HG03575 (cell line): Measurements from ENCODE around the gene SMCO3.
"Not testable (repeated sequence)": the region's sequence is repeated elsewhere in the genome, so short reads cannot be mapped to it uniquely, and the experiment has no call there.

Experiments used
- ATAC-seq: cut with Tn5 transposase; IDR thresholded peaks from one replicate; pipeline ENCODE4 v1.9.1; 2021; ENCODE audit not compliant: unreplicated experiment, insufficient number of reproducible peaks, low FRiP score; ENCODE audit errors: extremely low read depth

The SMCO3 gene

DNA sequence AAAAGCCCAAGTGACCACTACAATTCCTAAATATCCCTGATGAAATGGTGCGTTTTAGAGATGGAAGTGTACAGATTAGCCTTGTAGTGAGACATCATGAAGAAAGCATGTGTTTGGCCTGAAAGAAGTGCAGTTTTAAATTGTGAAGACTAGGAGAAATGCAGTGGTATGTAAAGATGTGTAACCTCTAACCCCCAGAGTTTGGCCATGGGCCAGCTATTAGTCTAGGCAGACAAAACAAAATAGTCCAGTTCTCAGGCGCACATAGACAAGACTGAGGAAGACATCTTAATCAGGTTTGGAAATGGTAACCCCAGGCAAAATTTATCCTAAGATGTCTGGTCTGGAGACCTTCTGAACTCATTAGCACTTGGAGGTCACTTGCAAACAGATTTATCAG lies 34.1 kb downstream of the SMCO3 start:
- no peak for ATAC-seq

- no peak for ATAC-seq
Observed at GRCh38 chr12:14777271-14777670, 36.7 kb downstream of the SMCO3 start.

GRCh38 chr12:14776236-14776961 lies 37.6 kb downstream of the SMCO3 start:
- no peak for ATAC-seq

DNA sequence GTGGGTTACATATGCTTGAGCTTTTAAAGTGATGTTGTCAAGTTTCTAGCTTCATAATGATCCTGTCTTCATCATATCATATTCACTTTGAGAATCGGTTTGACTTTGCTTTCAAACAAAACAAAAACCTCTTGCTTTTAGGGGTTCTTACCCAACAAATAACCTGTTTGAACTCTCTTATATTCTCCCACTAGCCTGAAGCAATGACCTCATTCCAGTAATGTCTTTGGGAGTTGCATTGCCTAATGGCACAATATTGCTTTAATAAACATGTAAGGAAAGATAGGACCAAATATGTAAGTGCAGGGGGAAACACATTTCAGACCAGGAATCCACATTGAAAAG lies 38.4 kb downstream of the SMCO3 start:
- ATAC-seq, result no peak

- no peak for ATAC-seq
Observed at GRCh38 chr12:14774906-14775635, 38.9 kb downstream of the SMCO3 start.

GRCh38 chr12:14774074-14774905 lies 39.7 kb downstream of the SMCO3 start:
- ATAC-seq, result peak; percentile 41

DNA sequence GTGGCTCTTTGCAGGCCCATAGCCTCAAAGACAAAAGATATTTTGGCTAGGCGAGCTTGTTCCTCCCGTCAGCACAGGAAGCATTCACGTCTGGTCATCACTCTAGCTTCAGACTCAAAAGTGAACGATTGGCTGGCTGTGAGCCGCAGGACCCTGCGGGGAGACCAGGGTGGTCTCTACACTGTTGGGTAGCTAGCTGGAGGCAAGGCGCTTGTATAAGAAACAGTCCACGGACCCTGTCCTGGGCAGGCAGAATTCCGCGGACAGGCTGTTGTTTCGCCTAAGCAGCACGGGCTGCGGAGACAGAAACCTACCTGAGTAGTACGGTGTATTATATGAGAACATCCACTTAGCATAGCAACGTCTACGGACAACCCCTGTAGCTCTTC lies 40.3 kb downstream of the SMCO3 start:
- ATAC-seq, result peak; percentile 2

DNA sequence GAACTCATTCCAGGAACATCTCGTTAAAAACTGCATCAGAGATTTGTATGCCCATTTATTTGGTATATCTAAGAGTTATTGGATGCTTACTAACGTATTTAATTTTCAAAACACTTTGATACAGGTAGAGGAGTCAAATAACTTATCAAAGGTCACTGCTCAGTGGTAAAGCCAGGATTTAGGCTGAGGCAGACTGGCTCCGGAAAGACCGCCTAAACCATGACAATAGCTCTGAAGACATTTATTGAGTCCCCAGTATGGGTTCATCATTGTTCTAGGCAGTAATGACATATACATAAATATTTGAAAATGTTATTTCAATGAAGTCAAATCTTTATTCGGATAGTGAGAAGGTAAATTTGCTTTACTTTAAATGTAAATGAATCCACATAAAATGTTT lies 41.0 kb downstream of the SMCO3 start:
- no peak for ATAC-seq

- no peak for ATAC-seq
Observed at GRCh38 chr12:14771651-14772137, 42.3 kb downstream of the SMCO3 start.

- peak; percentile 20 for ATAC-seq
Observed at GRCh38 chr12:14770496-14771461, 43.2 kb downstream of the SMCO3 start.

DNA sequence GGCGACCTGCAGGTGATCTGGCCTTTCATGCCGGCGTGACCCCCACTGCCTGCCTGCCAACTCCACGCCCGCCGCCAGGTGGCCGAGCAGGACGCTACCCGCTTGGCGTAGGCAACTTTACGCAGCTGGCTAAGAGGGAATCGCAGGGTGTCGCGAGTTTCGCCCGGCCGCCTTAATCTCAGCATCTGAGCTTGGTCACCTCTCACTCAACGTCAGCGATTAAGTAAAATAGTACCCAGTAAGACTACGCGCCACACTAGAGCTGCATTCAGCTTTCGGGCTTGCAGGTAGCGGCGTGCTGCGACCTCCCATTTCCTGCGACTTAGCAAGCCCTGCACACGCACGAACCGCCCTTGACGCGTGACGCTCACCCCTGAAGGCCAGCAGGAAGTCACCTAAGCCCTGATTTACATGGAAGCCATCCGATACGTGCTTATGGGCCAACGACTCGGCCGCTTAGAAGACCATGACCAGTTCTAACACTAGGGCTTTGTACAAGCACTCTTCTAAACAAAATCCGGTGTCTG lies 44.0 kb downstream of the SMCO3 start:
- ATAC-seq, result peak; percentile 21

DNA sequence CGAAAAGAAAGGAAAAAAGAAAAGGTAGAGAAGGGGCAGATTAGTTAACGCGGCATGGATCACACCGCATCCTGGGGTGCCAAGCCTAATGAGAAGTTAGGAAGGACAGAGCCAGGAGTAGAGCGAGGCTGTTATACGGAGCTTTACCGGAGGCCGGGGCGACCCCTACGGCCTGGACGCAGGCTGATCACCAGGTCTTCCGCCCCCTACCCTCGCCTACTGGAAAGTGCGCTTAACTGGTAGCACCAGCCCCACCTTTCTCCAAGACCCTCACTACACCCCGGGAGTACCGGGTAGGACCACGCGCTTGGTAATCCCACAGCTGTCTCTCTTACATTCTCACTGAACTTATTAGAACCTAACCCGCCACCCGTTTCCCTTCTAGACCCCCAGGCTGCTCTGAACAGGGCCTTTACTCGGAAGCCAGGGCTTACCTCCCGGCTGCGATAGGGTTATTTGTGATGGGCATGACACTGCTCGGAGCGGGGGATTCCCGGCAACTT lies 44.5 kb downstream of the SMCO3 start:
- no peak for ATAC-seq

- no peak for ATAC-seq
Observed at GRCh38 chr12:14768823-14769405, 45.1 kb downstream of the SMCO3 start.

DNA sequence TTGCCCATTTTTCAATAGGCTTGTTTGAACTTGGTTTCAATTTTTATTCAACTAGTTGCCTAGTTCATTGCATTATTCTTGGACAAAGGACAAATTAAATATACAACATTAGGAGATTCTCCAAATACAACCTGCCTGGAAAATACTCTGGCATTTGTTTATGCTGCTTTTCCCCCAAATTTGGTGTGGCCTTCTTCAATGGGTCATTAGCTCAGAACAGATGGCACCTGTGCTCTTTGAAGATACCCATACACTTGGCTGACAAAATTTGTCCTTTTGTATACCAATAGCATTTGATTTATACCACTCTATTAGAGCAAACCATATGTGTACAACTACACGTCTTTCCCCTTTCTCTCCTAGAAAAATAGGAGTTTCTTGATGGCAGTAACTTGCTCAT lies 46.4 kb downstream of the SMCO3 start:
- no peak for ATAC-seq

DNA sequence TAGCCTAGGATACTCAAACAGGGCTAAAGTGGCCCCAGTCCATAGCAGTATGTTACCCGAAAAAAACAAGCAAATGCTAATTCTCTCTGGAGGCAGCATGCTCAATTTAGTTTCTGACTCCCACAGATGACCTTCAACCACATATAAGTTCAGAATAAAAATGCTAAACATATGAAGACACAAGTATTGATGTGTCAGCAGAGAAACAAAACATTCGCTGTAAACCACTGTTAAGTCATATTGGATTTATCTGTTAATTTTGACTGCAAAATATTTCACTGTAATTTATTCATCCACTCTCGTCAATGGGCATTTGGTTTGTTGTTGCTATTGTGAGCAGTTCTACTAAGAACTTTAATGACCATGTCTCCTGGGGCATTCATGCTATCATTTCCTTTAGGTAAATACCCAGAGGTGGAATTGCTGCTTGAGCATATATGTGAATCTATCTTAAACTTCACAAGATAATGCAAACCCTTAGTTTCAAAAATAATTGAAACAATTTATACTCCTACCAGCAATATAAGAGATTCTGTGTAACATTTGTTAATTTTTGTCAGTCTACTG lies 47.2 kb downstream of the SMCO3 start:
- no peak for ATAC-seq

DNA sequence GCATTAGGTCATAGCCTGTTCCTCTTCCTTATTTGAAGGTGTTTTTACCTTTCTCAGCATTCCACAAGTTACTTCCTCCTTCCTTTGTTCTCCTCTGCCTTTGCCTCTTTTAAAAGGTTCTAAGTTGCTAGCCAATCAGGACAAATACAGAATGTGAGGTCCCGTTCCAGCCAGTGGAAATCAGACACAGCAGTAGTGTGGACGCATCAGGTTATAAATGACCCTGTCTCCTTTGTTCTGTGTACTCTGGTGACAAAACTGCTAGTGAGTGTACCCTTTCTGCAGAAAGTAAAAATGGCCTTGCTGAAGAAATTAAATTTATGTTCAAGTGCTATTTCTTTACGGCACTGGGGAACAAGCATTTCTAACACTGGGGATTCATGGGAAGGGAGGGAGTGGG lies 48.0 kb downstream of the SMCO3 start:
- ATAC-seq, result not testable (repeated sequence)

DNA sequence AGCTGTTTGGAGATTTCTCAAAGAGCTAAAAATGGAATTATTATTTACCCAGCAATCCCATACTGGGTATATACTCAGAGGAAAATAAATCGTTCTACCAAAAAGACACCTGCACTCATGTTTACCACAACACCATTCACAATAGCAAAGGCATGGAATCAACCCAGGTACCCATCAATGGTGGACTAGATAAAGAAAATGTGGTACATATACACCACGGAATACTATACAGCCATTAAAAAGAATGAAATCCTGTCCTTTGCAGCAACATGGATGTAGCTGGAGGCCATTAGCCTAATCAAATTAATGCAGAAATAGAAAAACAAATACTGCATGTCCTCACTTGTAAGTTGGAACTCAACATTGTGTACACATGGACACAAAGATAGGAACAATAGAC lies 48.6 kb downstream of the SMCO3 start:
- ATAC-seq, result no peak
